Activated T-cell treated with anti-CD3 and anti-CD28 coated beads, Interleukin-2, amount 50 U/mL, for 4 hours (primary cell): ENCODE results near the gene MCM5. TPM values are rescaled to one million over a fixed set of nuclear protein-coding genes. Genes with fewer than 3 reads are reported as not detected.
"Not testable (repeated sequence)": the region's sequence is repeated elsewhere in the genome, so short reads cannot be mapped to it uniquely, and the experiment has no call there.

Experiments used
- ATAC-seq, 2 donors: fragments of 200-7000 bp; cut with Tn5 transposase; one replicate each; pipeline ENCODE4 v1.10.0; 2021
- DNase-seq: peaks from one replicate; pipeline ENCODE4 v3.0.0-alpha.2; 2020
- H3K27me3 Mint-ChIP-seq: one replicate; pipeline ENCODE4 v1.8.0; 2021; ENCODE audit warnings: low read depth, mixed read lengths
- H3K36me3 Mint-ChIP-seq: one replicate; pipeline ENCODE4 v1.8.0; 2022; ENCODE audit warnings: mixed read lengths; ENCODE audit not compliant: insufficient read depth
- H3K4me1 Mint-ChIP-seq: one replicate; pipeline ENCODE4 v1.8.0; 2021; ENCODE audit warnings: low read depth, mixed read lengths
- H3K4me3 Mint-ChIP-seq: one replicate; pipeline ENCODE4 v1.8.0; 2021; ENCODE audit warnings: mild to moderate bottlenecking, moderate library complexity, mixed read lengths
- H3K9me3 Mint-ChIP-seq: one replicate; pipeline ENCODE4 v1.8.0; 2021; ENCODE audit warnings: mixed read lengths
- total RNA-seq, 3 donors: library from RNA; stranded (reverse); gene quantifications; one replicate each; pipeline ENCODE4 v1.2.1, GENCODE V29; 2021

MCM5 gene
- total RNA-seq: 100 to 1,000 TPM; 342 to 399 (median 361) TPM

- H3K27me3 Mint-ChIP-seq: no peaks in the 10 kb centered on the region
- DNase-seq: peak; percentile 95
- peak within 1 kb of the TSS; percentile 99 for H3K4me3 Mint-ChIP-seq
- peaks cover 29% of the 10 kb centered on the region for H3K36me3 Mint-ChIP-seq
- H3K4me1 Mint-ChIP-seq: peaks cover 23% of the 10 kb centered on the region
- ATAC-seq: peak; percentile 99
- no peaks in the 10 kb centered on the region for H3K9me3 Mint-ChIP-seq
Observed at GRCh38 chr22:35399678-35400500, at the start of gene MCM5. Gene MCM5 (plus strand): TSS chr22:35400140. CDS start chr22:35400439, 299 bp downstream.

- H3K4me3 Mint-ChIP-seq: peak overlapping the region; percentile 75
- ATAC-seq (peak; percentile 92), DNase-seq (peak; percentile 78)
- H3K36me3 Mint-ChIP-seq: peaks cover 2% of the 10 kb centered on the region
- no peaks in the 10 kb centered on the region for H3K9me3 Mint-ChIP-seq
- H3K4me1 Mint-ChIP-seq: peaks cover 25% of the 10 kb centered on the region
- H3K27me3 Mint-ChIP-seq: peaks cover 3% of the 10 kb centered on the region
Observed at GRCh38 chr22:35350539-35351503, 49.1 kb upstream of the MCM5 start.

GRCh38 chr22:35352214-35353111 is 47.5 kb upstream of the MCM5 start:
- Mint-ChIP-seq H3K27me3 (peaks cover 4% of the 10 kb centered on the region), H3K36me3 (peaks cover 2% of the 10 kb centered on the region), H3K4me3 (peak overlapping the region; percentile 75), H3K9me3 (no peaks in the 10 kb centered on the region), H3K4me1 (peaks cover 25% of the 10 kb centered on the region)
- DNase-seq (peak; percentile 28), ATAC-seq (peak; percentile 10 to 16)

GRCh38 chr22:35353318-35353717 is 46.6 kb upstream of the MCM5 start:
- H3K27me3 Mint-ChIP-seq: peaks cover 9% of the 10 kb centered on the region
- no peak overlapping the region for H3K4me3 Mint-ChIP-seq
- ATAC-seq: no peak

GRCh38 chr22:35354068-35354467 is 45.9 kb upstream of the MCM5 start:
- DNase-seq (no peak), ATAC-seq (no peak)
- Mint-ChIP-seq H3K9me3 (no peaks in the 10 kb centered on the region), H3K4me1 (peaks cover 25% of the 10 kb centered on the region), H3K4me3 (no peak overlapping the region), H3K36me3 (no peaks in the 10 kb centered on the region), H3K27me3 (peaks cover 9% of the 10 kb centered on the region)

More at GRCh38 chr22:35353318-35353717, 46.6 kb upstream of the MCM5 start:
- Mint-ChIP-seq H3K36me3 (no peaks in the 10 kb centered on the region), H3K9me3 (no peaks in the 10 kb centered on the region), H3K4me1 (peaks cover 25% of the 10 kb centered on the region)
- DNase-seq: no peak

GRCh38 chr22:35357883-35358621 is 41.9 kb upstream of the MCM5 start:
- Mint-ChIP-seq H3K36me3 (no peaks in the 10 kb centered on the region), H3K9me3 (no peaks in the 10 kb centered on the region), H3K27me3 (peaks cover 6% of the 10 kb centered on the region), H3K4me1 (peaks cover 2% of the 10 kb centered on the region), H3K4me3 (no peak overlapping the region)
- ATAC-seq (no peak), DNase-seq (no peak)

- H3K4me1 Mint-ChIP-seq: no peaks in the 10 kb centered on the region
- H3K36me3 Mint-ChIP-seq: no peaks in the 10 kb centered on the region
- H3K4me3 Mint-ChIP-seq: no peak overlapping the region
- H3K27me3 Mint-ChIP-seq: peaks cover 6% of the 10 kb centered on the region
- no peak for DNase-seq
- ATAC-seq: no peak
- H3K9me3 Mint-ChIP-seq: no peaks in the 10 kb centered on the region
Observed at GRCh38 chr22:35359380-35360065, 40.4 kb upstream of the MCM5 start.

- H3K4me3 Mint-ChIP-seq: no peak overlapping the region
- H3K4me1 Mint-ChIP-seq: no peaks in the 10 kb centered on the region
- H3K9me3 Mint-ChIP-seq: no peaks in the 10 kb centered on the region
- H3K27me3 Mint-ChIP-seq: peaks cover 15% of the 10 kb centered on the region
- ATAC-seq (no peak), DNase-seq (no peak)
- H3K36me3 Mint-ChIP-seq: no peaks in the 10 kb centered on the region
Observed at GRCh38 chr22:35361001-35361558, 38.9 kb upstream of the MCM5 start.

GRCh38 chr22:35363566-35364086 is 36.3 kb upstream of the MCM5 start:
- no peaks in the 10 kb centered on the region for H3K36me3 Mint-ChIP-seq
- DNase-seq (no peak), ATAC-seq (no peak)
- H3K9me3 Mint-ChIP-seq: no peaks in the 10 kb centered on the region
- no peaks in the 10 kb centered on the region for H3K4me1 Mint-ChIP-seq
- no peak overlapping the region for H3K4me3 Mint-ChIP-seq
- peaks cover 16% of the 10 kb centered on the region for H3K27me3 Mint-ChIP-seq

GRCh38 chr22:35364230-35364629 is 35.7 kb upstream of the MCM5 start:
- H3K36me3 Mint-ChIP-seq, DNase-seq, ATAC-seq, H3K4me1 Mint-ChIP-seq, H3K9me3 Mint-ChIP-seq, H3K4me3 Mint-ChIP-seq: not testable (repeated sequence)
- peaks cover 20% of the 10 kb centered on the region for H3K27me3 Mint-ChIP-seq

GRCh38 chr22:35367331-35367886 is 32.5 kb upstream of the MCM5 start:
- Mint-ChIP-seq H3K4me3 (no peak overlapping the region), H3K36me3 (no peaks in the 10 kb centered on the region), H3K27me3 (peaks cover 21% of the 10 kb centered on the region), H3K9me3 (no peaks in the 10 kb centered on the region), H3K4me1 (peaks cover 11% of the 10 kb centered on the region)
- no peak for DNase-seq
- ATAC-seq: no peak

- peaks cover 11% of the 10 kb centered on the region for H3K4me1 Mint-ChIP-seq
- peaks cover 21% of the 10 kb centered on the region for H3K27me3 Mint-ChIP-seq
- DNase-seq (no peak), ATAC-seq (no peak)
- H3K36me3 Mint-ChIP-seq: no peaks in the 10 kb centered on the region
- H3K9me3 Mint-ChIP-seq: no peaks in the 10 kb centered on the region
- H3K4me3 Mint-ChIP-seq: no peak overlapping the region
Observed at GRCh38 chr22:35368386-35368785, 31.6 kb upstream of the MCM5 start.
